ENCODE measurements around the gene CHAF1B. TPM values are rescaled to one million over a fixed set of nuclear protein-coding genes. Genes with fewer than 3 reads are reported as not detected.

CHAF1B gene
- total and polyA plus RNA-seq, 9 of the 15 experiments (the other 6 are each of a cell fraction or from before 2014, with no cell fraction given) = 7.5 to 36.8 (median 21.0) TPM

- no peak for TF ChIP-seq ARID3B (CRISPR knock-in tag; IDR thresholded peaks at IDR 0.05; ENCODE audit: borderline replicate concordance)
- TF ChIP-seq DPF2 (IDR thresholded peaks at IDR 0.05) = peak; percentile 35; the same call in 1 of the 2 replicates
- TF ChIP-seq RHOXF2B (CRISPR knock-in tag; conservative IDR thresholded peaks at IDR 0.05) = no peak
- TF ChIP-seq NFIC (IDR thresholded peaks at IDR 0.05) = peak; percentile 41; the same call in 1 of the 2 replicates
Observed at GRCh38 chr21:36437745-36438128, 52.5 kb downstream of the CHAF1B start (continued).

GRCh38 chr21:36441715-36442114 is 56.5 kb downstream of the CHAF1B start:
- H3K4me2 ChIP-seq (ENCODE audit: insufficient read depth, low read length) = no peak overlapping the region; the same call in 1 of the 2 replicates
- intact Hi-C loops (cut with micrococcal nuclease) (no loop called here), in situ Hi-C loops (cut with MboI) (no loop called here)
- no peaks in the 10 kb centered on the region for H3K79me2 ChIP-seq (ENCODE audit: control insufficient read depth, insufficient read depth, low read length)
- 0 out of 2 replicates have a peak, but pooled peaks cover 2% of the 10 kb centered on the region for H4K20me1 ChIP-seq (replicated peaks; ENCODE audit: control insufficient read depth, insufficient read depth, low read length)
- no peaks in the 10 kb centered on the region for H3K9me3 ChIP-seq (replicated peaks; ENCODE audit: control insufficient read depth, insufficient read depth, low read depth, low read length)
- ChIA-PET CTCF (ENCODE audit: low intra/inter-chr PET ratio) (no interaction called here), POLR2A (interaction anchor here (0.6 to 0.8 kb wide), 2 partner anchors 25 to 29 kb away, joined by 3 to 5 read pairs; no protein-coding TSS in a partner anchor)
- H3K27ac ChIP-seq (ENCODE audit: extremely low read depth, low read depth, low read length) = no peak overlapping the region
- ATAC-seq (peak; percentile 35; the same call in 1 of the 3 replicates), DNase-seq (ENCODE audit: extremely low read depth in 1 of 4, low spot score in 3 of 4) (peak in 1 of 4 experiments; percentile 22), FAIRE-seq (no peak)
- no peak overlapping the region for H3K4me3 ChIP-seq
- H3K4me1 ChIP-seq (replicated peaks in 1 of 2; ENCODE audit: control insufficient read depth in 2 of 2, insufficient read depth in 2 of 2, low read length in 2 of 2) = peaks cover 0 to 10% of the 10 kb centered on the region in 2 experiments; a peak in 3 of 5 replicates
- H2AFZ ChIP-seq (ENCODE audit: low read depth, low read length) = no peak overlapping the region
- peaks cover 21 to 33% of the 10 kb centered on the region in 2 experiments for H3K27me3 ChIP-seq (ENCODE audit: control insufficient read depth in 2 of 2, insufficient read depth in 2 of 2, low read length in 2 of 2)
- TF ChIP-seq MYBL2 (IDR thresholded peaks at IDR 0.05; ENCODE audit: low read depth) (no peak), MYBL2 (CRISPR knock-in tag; IDR thresholded peaks at IDR 0.05; ENCODE audit: borderline replicate concordance) (no peak), KLF13 (tag; IDR thresholded peaks at IDR 0.05; ENCODE audit: borderline replicate concordance, low read depth) (peak; percentile 97), SIN3B (IDR thresholded peaks at IDR 0.05; ENCODE audit: low read depth) (no peak), ARID4B (CRISPR knock-in tag; IDR thresholded peaks at IDR 0.05) (no peak)
- H3K9me1 ChIP-seq (ENCODE audit: control insufficient read depth, insufficient read depth, low read length) = no peaks in the 10 kb centered on the region
- 6% methylated on average over 6 of the region's 6 CpGs for WGBS (ENCODE audit: insufficient coverage, low coverage, missing lambda C conversion rate)
- no peaks in the 10 kb centered on the region for H3K36me3 ChIP-seq (ENCODE audit: control insufficient read depth, insufficient read depth, low read length)
- no peak overlapping the region for H3K9ac ChIP-seq (ENCODE audit: insufficient read depth in 1 of 2, low read depth in 2 of 2, low read length in 2 of 2)
- no TSS peak for BruUV-seq (replicated peaks)
